ENCODE measurements around the gene GALNT15.

The GALNT15 gene

GRCh38 chr3:16142350-16143025, 32.0 kb upstream of the GALNT15 start:
- TF ChIP-seq, protein P1, sequence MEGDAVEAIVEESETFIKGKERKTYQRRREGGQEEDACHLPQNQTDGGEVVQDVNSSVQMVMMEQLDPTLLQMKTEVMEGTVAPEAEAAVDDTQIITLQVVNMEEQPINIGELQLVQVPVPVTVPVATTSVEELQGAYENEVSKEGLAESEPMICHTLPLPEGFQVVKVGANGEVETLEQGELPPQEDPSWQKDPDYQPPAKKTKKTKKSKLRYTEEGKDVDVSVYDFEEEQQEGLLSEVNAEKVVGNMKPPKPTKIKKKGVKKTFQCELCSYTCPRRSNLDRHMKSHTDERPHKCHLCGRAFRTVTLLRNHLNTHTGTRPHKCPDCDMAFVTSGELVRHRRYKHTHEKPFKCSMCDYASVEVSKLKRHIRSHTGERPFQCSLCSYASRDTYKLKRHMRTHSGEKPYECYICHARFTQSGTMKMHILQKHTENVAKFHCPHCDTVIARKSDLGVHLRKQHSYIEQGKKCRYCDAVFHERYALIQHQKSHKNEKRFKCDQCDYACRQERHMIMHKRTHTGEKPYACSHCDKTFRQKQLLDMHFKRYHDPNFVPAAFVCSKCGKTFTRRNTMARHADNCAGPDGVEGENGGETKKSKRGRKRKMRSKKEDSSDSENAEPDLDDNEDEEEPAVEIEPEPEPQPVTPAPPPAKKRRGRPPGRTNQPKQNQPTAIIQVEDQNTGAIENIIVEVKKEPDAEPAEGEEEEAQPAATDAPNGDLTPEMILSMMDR (IDR thresholded peaks at IDR 0.05; ENCODE audit: borderline replicate concordance, control extremely low read depth, extremely low read depth, insufficient read depth, missing control alignments) = no peak
- DNase-seq (ENCODE audit: low spot score) = no peak
- in situ Hi-C loops (cut with MboI; ENCODE audit: low sequenced_read_pairs, unreplicated experiment) = no loop called here

- no peak for DNase-seq (ENCODE audit: low spot score)
- TF ChIP-seq, protein P1 (IDR thresholded peaks at IDR 0.05; ENCODE audit: borderline replicate concordance, control extremely low read depth, extremely low read depth, insufficient read depth, missing control alignments) = no peak
- in situ Hi-C loops (cut with MboI; ENCODE audit: low sequenced_read_pairs, unreplicated experiment) = no loop called here
These were observed 30.5 kb upstream of the GALNT15 start for GRCh38 chr3:16143861-16144447.

DNA sequence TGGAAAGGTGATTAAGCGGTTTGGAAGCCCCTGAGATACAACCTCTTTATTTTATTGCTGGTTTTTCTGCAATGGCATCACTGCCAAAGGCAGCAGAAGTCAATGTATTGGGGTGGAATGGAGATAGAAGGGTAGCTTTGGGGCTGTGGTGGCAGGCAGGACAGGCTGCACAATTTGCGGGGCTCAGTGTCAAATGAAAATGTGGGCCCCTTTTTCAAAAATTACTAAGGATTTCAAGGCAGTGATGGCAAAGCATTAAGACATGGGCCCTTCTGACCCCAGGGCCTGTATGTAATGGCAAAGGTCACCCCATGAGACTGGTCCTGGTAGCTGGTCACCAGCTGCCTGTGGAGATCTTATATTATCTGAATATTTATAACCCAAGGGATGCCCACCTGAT, 29.3 kb upstream of the GALNT15 start:
- no peak for DNase-seq (ENCODE audit: low spot score)
- in situ Hi-C loops (cut with MboI; ENCODE audit: low sequenced_read_pairs, unreplicated experiment) = no loop called here
- TF ChIP-seq, protein P1 (IDR thresholded peaks at IDR 0.05; ENCODE audit: borderline replicate concordance, control extremely low read depth, extremely low read depth, insufficient read depth, missing control alignments) = no peak

GRCh38 chr3:16146015-16146730, 28.3 kb upstream of the GALNT15 start:
- DNase-seq (ENCODE audit: low spot score) = peak; percentile 22
- TF ChIP-seq, protein P1 (IDR thresholded peaks at IDR 0.05; ENCODE audit: borderline replicate concordance, control extremely low read depth, extremely low read depth, insufficient read depth, missing control alignments) = no peak
- in situ Hi-C loops (cut with MboI; ENCODE audit: low sequenced_read_pairs, unreplicated experiment) = no loop called here

GRCh38 chr3:16147220-16147994, 27.1 kb upstream of the GALNT15 start:
- in situ Hi-C loops (cut with MboI; ENCODE audit: low sequenced_read_pairs, unreplicated experiment) = no loop called here
- TF ChIP-seq, protein P1 (IDR thresholded peaks at IDR 0.05; ENCODE audit: borderline replicate concordance, control extremely low read depth, extremely low read depth, insufficient read depth, missing control alignments) = no peak
- DNase-seq (ENCODE audit: low spot score) = peak; percentile 37

DNA sequence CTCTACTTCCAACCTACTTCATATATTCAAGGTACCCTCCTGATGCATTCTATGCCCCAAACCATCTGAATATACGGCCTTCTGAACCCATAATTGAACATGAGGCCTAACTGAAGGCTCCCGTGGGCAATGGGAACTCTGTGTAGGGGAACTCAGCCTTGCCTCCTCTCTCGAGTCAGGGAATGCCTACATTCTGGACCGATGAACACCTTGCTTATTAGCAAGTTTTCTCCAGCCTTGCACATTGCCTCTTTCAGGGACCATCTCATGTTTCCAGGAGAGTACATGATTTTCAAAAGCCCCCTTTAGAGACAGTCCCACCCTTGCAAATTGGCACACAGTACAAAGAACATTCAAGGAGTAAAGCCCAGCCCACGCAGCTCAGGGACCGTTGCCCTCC, 26.3 kb upstream of the GALNT15 start:
- no peak for DNase-seq (ENCODE audit: low spot score)
- in situ Hi-C loops (cut with MboI; ENCODE audit: low sequenced_read_pairs, unreplicated experiment) = no loop called here
- TF ChIP-seq, protein P1 (IDR thresholded peaks at IDR 0.05; ENCODE audit: borderline replicate concordance, control extremely low read depth, extremely low read depth, insufficient read depth, missing control alignments) = no peak
